GM18526 (cell line): ENCODE data around the gene GPR156.

Source experiments
- POLR2A ChIP-seq: IDR thresholded peaks from 3 replicates; pipeline ENCODE4 v1.6.1; 2011; ENCODE audit not compliant: insufficient read length; ENCODE audit errors: extremely low read depth

GPR156 gene

DNA sequence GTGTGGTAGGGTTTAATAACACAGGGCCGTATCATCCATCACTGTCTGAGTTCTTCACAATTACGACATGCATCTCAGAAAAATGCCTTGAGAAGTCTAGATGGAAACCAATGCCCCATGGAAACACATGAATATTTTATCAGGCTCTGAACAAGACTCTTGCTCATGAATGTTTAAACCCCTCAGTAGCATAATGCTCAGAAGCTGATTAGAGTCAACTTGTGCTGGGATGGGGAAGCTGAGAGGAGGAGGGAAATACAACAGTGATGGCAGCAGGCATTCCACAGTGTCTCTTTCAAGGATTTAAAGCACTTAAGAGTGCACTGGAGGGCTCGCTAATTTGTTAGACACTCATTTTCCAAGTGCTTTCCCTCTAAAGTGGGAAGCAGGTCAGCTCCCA lies 3.8 kb downstream of the GPR156 start:
- no peak for TF ChIP-seq POLR2A

DNA sequence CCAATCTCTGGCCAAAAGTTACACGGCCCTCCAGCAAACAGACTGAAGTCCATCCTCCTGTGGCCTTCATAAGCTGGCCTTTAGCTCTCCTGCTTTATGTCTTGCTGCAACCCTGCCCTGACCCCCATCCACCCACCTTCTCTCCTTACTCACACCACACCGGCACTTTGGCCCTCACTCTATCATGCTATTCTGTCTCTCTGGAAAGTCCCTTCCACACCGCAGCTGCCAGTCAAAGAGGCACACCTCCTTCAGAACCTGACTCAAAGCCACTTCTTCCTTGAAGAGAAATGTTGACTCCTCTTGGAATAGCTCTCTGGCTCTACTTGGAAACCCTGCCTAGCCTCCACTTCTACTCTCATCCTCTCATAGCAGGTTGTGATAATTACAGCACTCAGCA lies 4.5 kb downstream of the GPR156 start:
- TF ChIP-seq POLR2A = no peak

DNA sequence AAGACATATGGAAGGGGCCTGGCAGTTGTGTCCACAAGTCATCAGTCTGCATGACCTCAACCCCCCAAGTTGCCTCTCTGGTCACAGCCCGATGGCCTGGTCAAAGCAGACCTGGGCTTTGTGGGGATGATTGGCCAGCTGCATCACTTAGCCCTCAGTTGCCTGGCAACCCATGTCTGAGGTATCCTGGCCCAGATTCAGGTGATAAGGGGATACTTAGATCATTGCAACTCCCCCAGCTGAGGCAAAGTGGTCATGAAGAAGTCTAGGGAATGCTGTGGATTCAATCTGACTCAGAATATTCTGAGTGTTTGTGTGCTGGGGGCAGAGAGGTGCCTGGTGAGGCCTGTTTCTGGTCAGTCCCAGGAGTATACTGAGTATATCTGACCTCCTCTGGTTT lies 5.0 kb downstream of the GPR156 start:
- no peak for TF ChIP-seq POLR2A

DNA sequence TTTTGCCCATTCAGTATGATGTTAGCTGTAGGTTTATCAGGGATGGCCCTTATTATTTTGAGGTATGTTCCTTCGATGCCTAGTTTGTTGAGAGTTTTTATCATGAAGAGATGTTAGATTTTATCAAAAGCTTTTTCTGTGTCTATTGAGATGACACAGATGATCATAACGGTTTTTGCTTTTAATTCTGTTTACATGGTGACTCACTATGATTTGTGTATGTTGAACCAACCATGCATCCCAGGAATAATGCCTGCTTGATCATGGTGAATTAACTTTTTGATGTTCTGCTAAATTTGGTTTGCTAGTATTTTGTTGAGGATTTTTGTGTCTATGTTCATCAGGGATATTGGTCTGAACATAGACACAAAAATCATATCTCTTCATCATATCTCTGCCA lies 8.3 kb downstream of the GPR156 start:
- TF ChIP-seq POLR2A = no peak

DNA sequence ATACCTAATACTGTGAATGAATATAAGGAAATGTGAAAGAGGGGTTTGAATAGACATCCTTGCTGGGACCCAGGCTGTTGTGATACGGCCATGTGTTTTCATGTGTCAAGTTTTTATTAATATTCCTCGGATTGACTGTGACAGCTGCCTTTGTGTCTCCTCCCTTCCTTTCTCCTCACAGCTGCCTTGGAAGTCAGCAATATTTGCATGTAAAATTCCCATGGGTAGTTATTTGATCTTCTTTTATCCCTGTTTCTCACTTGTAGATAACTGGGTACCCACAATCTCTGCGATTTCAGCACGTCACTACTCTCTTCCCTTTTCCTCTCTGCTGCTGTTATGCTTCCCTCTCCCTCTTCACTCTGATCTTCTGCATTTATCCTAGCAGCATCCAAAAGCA lies 9.4 kb downstream of the GPR156 start:
- no peak for TF ChIP-seq POLR2A

DNA sequence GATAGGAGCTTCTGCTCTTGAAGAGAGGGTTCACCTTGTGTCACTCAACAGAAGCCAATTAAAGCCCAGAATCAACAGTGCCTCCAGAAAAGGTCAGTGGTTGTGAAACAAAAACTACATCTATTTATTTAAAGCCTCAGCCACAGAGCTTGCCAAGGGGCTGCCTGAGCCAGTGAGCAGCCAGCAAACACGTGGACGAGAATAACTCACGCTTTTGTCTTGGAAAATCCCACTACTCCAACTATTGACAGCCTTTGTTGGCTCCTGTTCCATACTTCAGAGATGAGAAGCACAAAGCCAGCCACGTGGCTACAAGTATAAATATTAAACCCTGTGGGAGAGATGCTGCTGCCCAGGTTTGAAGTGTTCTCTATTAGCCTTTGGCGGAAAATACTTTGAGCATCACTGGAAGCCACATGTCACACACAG lies 10.3 kb downstream of the GPR156 start:
- TF ChIP-seq POLR2A = no peak

DNA sequence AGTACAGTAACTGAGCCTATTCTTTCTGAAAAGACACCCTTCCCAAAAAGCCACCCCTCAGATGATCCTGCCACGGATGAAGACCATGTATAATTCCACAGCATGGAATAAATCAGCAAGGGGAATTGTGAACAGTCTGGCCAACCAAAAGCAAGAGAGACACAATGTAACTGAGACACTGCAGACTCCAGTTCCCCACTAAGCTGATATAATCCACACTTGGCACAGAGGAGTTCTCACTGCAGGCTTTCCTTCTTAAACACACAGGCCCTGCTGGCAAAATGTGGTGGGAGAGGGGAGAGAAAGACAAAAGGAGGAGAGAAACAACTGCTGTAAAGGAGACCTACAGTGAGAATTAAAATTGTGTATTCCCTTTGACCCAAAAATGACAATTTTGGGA lies 12.7 kb downstream of the GPR156 start:
- no peak for TF ChIP-seq POLR2A

DNA sequence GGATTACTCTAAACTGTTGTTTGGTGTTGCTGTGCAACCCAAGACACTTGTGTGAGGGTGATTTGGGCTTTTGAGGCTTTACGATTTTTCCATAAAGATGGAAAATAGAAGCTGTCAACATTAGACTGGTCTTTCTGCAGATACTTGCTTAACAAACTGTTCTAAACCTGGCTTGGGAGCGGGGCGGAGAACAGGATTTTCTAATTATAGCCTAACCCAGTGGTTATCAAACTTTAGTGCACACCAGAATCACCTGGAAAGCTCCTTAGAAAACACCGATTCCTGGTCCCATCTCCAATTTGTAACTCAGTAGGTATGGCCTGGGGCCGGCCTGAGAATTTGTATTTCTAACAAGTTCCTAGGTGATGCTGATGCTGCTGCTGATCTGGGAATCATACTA lies 19.0 kb downstream of the GPR156 start:
- no peak for TF ChIP-seq POLR2A

DNA sequence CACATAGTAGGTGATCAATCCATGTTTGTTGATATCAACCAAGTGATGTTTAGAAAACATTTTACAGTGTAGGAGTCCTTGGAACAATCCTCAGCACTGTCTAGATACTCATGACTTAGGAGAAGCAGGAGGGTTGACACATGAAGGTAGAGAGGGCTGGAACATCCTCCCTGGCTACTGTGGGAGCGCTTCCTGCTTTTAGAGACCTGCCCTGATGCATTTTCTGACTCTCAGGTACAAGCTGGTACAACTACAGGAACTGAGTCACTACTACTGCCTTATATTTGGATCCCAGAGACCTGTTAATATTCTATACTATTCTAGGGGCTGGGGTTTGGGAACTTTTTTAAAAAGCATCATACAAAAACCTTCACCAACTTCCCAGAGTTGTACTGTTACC lies 20.1 kb downstream of the GPR156 start:
- no peak for TF ChIP-seq POLR2A

DNA sequence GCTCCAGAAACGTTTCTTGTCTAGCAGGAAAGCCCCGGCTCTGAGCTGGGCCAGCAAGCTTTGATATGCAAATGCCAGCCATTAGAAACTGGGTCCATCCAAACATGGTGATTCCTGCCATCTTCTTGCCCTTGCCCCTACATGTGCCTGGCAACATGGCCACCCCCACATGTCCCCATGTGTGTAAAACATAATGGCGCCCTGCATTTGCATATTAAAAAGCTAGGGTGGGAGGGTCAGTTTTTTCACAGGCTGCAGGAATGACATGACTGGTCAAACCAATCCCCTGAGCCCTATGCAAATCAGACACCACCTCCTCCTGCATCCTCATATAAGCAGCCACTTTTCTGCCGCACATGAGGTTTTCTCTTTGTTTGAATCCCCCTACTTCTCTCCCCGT lies 21.2 kb downstream of the GPR156 start:
- TF ChIP-seq POLR2A = no peak

DNA sequence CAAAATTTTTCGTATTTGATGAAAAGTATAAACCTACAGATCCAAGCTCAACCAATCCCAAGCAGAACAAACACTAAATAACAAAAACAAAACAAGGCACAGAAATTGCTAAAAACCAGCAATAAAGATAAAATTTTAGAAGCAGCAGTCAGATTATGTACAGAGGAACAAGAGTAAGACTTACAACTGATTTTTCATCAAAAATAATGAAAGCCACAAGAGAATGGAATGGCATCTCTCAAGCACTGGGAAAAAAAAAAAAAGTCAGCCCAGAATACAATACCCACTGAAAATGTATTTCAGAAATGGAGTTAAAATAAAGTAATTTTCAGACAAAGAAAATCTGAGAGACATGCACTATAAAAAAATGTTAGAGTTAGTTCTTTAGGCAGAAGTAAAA lies 27.0 kb downstream of the GPR156 start:
- TF ChIP-seq POLR2A = no peak

DNA sequence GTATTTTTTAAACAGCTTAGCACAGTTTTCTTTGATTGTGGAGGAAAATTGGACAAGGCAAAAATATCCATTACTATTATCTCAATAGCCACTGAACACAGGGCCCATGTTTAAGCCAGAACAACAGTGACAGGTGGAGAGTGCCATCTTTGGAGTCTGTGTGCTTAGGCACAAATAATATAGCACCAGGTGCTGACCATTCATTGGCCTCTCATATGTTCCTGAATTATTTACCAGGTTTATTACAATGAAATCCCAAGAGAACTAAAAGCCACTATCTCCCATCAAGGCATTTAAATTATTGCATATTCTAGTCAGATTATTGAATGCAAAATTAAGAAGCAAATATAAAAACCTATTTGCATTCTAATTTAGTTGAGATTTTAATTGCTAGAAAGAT lies 39.6 kb downstream of the GPR156 start:
- TF ChIP-seq POLR2A = no peak

DNA sequence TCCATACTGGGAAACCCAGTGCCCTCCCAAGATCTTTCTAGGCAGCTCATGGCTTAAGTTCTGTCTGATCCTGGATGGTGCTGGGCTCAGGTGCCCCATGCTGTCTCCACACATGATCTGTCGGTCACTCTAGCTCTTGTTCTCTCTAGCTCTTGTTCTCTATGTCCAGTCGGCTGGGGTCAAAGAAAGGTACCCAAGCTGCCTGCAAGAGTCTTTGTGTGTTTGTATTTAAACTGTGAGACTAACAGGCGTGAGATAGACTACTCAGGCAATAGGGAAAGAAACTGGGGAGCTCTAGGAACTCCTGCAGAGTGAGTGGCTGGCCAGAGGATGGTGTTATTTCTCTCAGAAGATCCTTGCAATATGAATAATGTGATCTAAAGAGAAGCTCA lies 40.2 kb downstream of the GPR156 start:
- TF ChIP-seq POLR2A = no peak

DNA sequence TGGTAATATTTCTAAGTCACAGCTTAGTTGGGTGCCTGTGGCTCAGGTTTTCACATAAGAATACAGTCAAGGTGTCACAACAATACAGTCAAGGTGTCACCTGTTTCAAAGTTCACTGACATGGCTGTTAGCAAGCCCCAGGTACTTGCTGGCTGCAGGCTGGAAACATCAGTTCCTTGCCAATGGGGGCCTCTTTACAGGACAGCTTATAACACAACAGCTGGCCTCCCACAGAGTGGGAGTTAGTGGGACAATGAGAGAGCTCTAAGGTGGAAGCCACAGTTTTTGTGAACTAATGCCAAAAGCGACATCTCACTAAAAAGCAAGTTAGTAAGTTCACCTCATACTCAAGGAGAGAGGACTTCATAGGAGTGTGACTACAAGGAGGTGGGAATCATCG lies 45.4 kb downstream of the GPR156 start:
- no peak for TF ChIP-seq POLR2A

DNA sequence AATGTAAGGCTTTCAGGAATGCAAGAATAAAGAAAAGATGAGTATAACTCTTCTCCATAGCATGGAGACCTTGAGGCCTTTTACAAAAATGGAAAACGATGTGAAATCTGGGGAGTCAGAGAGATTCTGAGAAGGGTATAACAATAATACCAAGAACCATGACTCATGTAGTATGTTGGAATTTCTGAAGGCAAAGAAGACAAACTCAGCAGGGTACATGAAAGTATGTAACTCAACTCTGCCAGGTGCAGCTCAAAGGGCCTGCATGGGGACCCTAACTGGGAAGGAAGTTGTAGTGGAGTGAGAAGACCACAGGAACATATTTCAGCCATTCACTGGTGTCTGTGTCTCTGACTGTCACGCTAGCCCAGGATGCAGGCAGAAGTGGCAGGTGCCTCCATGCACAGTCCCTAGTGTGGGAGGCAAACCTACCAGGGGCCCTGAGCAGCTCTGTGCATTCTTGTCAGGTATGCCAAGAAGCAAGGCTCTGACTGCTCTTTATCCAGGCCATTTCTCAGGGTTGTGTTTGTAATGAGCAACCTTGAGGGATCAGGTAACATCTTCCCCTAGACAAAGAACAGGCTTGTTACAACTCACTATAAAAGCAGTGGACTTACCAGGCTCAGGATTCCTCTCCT lies 57.2 kb downstream of the GPR156 start:
- no peak for TF ChIP-seq POLR2A

DNA sequence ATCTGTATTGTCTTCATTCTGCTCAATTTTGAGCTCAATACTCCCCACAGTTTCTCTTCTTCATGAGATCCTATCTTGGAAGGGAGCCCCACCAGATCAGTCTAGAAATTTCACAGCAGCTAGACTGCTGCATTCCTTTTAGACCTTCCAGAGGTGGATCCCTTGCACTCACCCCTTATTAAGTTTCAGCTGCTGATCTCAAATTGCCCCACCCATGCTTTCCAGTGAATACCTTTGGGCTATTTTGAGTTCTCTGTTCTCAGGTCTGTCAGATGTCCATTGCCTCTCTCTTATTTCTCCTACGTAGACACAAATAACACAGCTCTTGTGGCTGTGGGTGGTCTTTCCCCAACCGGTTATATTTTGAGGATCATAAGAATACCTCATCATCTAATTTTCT lies 60.8 kb downstream of the GPR156 start:
- TF ChIP-seq POLR2A = no peak

DNA sequence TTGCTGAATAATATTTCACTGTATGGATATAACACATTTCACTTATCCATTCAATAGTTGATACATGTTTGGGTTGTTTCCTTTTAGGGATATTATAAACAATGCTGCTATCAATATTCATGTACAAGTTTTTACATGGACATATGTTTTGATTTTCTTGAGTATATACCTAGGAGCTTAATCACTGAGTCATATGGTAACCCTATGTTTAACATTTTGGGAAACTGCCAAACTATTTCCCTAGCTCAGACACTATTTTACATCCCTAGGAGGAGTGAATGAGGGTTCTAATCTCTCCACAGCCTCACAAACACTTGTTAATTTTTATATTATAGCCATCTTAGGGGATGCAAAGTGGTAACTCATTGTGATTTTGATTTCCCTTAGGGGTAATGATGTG lies 66.0 kb downstream of the GPR156 start:
- no peak for TF ChIP-seq POLR2A

DNA sequence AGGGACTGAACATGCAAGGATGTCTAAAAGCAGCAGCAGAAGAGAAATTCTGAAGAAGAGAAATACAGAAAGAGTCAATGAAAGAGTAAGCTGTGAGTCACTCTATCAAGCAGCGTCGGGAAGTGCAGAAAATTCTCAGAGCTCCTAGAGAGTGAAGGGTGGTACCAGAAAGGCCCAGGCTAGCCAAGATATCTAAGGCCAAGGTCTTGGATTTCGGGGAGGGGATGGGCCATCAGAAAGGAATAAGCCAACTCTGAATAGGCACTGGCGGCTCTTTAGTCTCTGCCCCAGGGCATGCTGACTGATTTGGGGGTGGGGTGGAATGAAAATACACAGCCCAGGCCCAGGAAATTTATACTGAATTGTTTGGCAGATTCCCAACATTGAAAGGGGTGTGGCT lies 70.8 kb downstream of the GPR156 start:
- no peak for TF ChIP-seq POLR2A

DNA sequence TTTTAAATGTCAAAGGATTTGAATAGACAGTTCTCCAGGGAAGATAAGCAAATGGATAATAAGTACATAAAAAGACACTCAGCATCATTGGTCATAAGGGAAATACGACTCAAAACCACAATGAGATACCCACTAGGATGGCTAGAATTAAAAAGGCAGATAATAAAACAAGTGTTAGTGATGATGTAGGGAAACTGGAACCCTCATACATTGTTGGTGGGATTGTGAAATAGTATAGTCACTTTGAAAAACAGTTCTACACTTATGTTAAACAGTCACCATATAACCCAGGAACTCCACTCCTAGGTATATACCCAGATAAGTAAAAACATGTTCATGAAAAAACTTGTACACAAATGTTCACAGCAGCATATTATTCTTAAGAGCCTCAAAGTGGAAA lies 72.5 kb downstream of the GPR156 start:
- TF ChIP-seq POLR2A = no peak

DNA sequence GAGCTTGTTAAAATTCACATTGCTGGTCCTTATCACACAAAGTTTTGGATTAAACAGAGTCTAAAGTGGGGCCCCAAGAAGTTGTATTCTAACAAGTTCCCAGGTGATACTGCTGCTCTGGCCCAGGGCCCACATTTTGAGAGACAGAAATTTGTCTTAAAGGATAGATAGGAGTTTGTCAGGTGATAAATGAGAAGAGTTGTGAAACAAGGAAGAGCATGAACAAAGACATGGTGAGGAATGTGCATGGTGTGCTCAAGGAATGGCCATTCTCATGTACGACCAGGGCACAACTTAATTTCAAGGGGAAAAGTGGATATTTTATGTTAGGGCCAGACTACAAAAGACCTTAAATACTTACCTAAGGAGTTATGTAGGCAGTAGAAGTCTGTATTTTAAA lies 75.6 kb downstream of the GPR156 start:
- no peak for TF ChIP-seq POLR2A
